ENCODE measurements around the gene DPEP2.
A peak's percentile ranks its signal among the peaks of the same experiment; 100 is the strongest.

Gene DPEP2

DNA sequence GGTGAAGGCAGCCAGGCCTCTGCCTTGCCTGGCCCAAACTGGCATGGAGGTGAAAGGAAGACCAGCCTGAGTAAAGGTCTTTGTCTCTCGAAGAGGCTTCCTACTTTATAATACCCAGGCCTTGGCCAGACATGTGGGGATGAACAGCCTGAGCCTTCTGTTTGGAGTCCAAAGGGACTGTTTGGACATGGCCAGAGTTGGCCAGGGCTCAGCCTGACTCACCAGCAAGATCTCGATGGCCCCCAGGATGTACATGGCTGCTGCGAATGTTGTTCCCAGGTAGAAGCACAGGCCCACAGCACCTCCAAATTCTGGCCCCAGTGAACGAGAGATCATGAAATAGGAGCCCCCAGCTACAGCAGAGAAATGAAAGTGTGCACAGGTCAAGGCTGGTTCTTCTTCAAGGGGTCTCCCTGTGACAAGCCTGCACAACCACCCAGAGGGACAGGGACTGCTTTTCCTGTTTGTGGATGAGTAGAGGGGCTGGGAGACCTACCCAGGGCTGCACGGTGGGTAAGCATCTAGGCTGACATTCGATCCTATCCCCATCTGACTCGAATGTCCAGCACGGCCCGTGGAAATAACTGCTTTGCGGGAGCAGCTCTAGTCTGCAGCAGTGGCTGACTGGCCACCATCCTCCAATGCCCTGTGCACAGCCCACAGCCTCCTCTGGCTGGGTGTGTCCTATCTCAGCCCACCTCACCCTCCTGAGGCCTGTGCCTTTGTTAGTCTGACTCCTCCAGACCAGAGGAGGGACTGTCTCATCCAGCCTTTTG is 44.7 kb downstream of the DPEP2 start:
- H3K9ac ChIP-seq (ENCODE audit: low read length), result no peak overlapping the region
- no peaks in the 10 kb centered on the region for H3K4me1 ChIP-seq (ENCODE audit: control insufficient read depth, insufficient read depth, low read length)
- no peaks in the 10 kb centered on the region for H3K9me3 ChIP-seq (ENCODE audit: control insufficient read depth, low read length)
- H3K36me3 ChIP-seq (ENCODE audit: control insufficient read depth, insufficient read depth, low read length), result no peaks in the 10 kb centered on the region
- no peak overlapping the region for H3K4me3 ChIP-seq (ENCODE audit: low read length)
- H3K27me3 ChIP-seq (ENCODE audit: control insufficient read depth, insufficient read depth, low read length), result no peaks in the 10 kb centered on the region

DNA sequence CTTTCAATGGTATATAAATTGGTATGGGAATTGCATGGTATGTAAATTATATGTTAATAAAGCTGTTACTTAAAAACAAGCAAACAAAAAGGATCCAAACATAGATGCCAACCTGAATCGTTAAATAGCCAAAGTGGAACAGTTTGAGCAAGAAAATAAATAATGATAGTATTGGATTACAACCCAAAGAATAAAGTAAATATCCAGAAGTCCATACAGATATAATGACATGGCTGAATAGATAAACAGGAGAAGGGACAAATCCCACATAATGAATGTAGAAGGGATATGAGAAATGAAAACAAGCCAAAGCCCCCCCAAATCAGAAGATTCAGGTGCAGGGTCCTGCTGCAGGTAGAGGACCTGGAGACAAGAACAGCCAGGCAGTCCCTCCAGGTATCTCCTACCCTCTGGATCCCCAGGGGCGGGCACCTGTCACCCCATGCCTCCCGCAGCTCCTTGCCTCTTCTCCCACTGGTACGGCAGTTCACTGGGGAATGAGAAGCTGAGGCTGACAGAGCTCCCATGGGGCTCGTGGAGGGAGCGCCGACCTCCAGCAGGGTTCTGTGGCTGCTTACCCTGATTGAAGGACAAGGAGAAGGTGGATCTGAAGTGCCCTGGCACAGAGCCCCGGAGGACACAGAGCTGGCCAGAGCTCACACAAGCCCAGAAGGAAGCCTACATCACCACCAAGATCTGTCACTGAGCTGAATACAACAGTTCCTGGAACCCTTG is 45.5 kb downstream of the DPEP2 start:
- Histone ChIP-seq H3K9ac (ENCODE audit: low read length) (no peak overlapping the region), H3K9me3 (ENCODE audit: control insufficient read depth, low read length) (no peaks in the 10 kb centered on the region), H3K4me3 (ENCODE audit: low read length) (no peak overlapping the region), H3K4me1 (ENCODE audit: control insufficient read depth, insufficient read depth, low read length) (no peaks in the 10 kb centered on the region), H3K27me3 (ENCODE audit: control insufficient read depth, insufficient read depth, low read length) (no peaks in the 10 kb centered on the region), H3K36me3 (ENCODE audit: control insufficient read depth, insufficient read depth, low read length) (no peaks in the 10 kb centered on the region)

DNA sequence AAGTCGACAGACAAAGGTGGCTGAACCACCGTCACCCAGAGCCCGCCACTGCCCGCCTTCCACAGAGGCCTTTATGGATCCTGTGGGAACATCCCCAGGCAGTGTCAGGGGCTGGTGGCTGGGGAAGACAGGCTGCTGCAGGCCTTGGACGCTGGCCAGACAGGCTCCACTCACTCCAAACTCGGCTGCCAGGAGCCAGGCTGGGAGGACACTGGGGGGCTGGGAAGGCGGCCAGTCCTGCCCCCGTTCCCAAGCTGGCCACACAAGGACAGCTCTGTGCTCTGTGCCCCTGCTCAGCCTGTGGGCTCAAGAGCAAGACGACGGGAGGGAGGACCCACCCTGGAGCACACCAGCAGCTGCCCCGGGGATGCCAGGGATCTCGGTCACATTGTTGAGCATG is 47.8 kb downstream of the DPEP2 start:
- Histone ChIP-seq H3K4me1 (ENCODE audit: control insufficient read depth, insufficient read depth, low read length) (no peaks in the 10 kb centered on the region), H3K27me3 (ENCODE audit: control insufficient read depth, insufficient read depth, low read length) (no peaks in the 10 kb centered on the region), H3K36me3 (ENCODE audit: control insufficient read depth, insufficient read depth, low read length) (no peaks in the 10 kb centered on the region), H3K9ac (ENCODE audit: low read length) (no peak overlapping the region), H3K9me3 (ENCODE audit: control insufficient read depth, low read length) (no peaks in the 10 kb centered on the region), H3K4me3 (ENCODE audit: low read length) (no peak overlapping the region)

DNA sequence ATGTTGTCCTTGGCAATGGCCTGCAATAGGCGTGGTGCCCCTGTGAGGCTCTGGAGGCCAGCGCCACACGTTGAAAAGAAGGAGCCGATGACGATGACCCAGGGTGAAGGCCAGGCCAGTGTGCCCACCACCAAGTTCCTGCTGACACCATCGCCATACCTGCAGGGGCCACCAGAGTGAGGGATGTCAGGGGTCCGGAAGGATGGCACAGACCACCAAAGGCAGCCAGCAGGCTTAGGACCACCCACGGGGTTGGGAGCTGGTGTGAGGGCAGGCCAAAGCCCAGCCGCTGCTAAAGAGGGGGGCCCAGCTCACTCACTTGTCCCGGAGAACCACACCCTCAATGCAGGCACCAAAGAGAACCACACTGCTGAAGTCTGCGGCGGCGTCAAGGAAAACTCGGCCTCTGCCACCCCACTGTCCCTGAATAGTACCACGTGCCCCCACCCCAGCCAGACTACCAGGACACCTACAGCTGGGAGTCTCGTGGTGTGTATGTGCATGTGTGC is 48.9 kb downstream of the DPEP2 start:
- no peaks in the 10 kb centered on the region for H3K27me3 ChIP-seq (ENCODE audit: control insufficient read depth, insufficient read depth, low read length)
- no peak overlapping the region for H3K9ac ChIP-seq (ENCODE audit: low read length)
- H3K4me3 ChIP-seq (ENCODE audit: low read length), result no peak overlapping the region
- H3K4me1 ChIP-seq (ENCODE audit: control insufficient read depth, insufficient read depth, low read length), result no peaks in the 10 kb centered on the region
- no peaks in the 10 kb centered on the region for H3K36me3 ChIP-seq (ENCODE audit: control insufficient read depth, insufficient read depth, low read length)
- no peaks in the 10 kb centered on the region for H3K9me3 ChIP-seq (ENCODE audit: control insufficient read depth, low read length)

DNA sequence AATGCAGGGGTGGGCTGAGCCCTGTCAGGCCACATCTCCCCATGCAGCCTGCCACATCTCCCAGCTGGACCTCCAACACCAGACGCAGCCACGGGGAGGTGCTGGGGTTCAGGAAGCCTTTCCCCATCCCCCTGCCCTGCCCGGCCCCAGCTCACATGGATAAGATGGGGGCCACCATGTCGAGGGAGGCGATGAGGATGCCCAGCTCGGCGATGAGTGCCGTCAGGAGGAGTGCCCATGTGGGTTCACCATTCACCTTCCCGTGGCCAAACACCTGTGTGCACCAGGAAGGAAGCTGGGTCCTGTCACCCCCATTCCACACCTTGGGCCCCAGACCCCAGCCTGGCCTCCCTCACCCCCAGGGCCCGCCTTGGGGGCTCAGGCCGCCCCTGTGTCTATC is 49.6 kb downstream of the DPEP2 start:
- no peaks in the 10 kb centered on the region for H3K36me3 ChIP-seq (ENCODE audit: control insufficient read depth, insufficient read depth, low read length)
- no peaks in the 10 kb centered on the region for H3K27me3 ChIP-seq (ENCODE audit: control insufficient read depth, insufficient read depth, low read length)
- no peaks in the 10 kb centered on the region for H3K9me3 ChIP-seq (ENCODE audit: control insufficient read depth, low read length)
- H3K9ac ChIP-seq (ENCODE audit: low read length), result no peak overlapping the region
- H3K4me1 ChIP-seq (ENCODE audit: control insufficient read depth, insufficient read depth, low read length), result no peaks in the 10 kb centered on the region
- H3K4me3 ChIP-seq (ENCODE audit: low read length), result no peak overlapping the region

DNA sequence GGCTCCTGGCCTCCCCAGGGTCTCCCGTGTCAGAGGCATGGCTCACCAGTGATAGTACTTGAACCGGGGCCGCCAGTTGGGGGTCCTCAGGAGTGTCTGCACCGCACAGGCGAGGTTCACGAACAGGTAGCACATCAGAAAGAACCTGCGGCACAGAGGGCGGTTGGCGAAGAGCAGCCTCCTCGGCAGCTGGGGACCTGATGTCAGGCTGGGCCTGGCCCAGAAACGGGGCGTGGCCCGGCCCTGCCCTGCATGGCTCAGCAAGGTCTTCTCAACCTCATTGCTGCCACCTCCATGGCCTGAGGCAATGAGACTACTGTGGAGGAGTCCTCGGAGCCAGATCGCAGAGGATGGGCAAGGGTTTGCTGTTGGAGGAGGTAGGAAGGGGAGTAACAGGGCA is 51.3 kb downstream of the DPEP2 start:
- no peaks in the 10 kb centered on the region for H3K36me3 ChIP-seq (ENCODE audit: control insufficient read depth, insufficient read depth, low read length)
- no peaks in the 10 kb centered on the region for H3K27me3 ChIP-seq (ENCODE audit: control insufficient read depth, insufficient read depth, low read length)
- no peak overlapping the region for H3K4me3 ChIP-seq (ENCODE audit: low read length)
- no peak overlapping the region for H3K9ac ChIP-seq (ENCODE audit: low read length)
- no peaks in the 10 kb centered on the region for H3K9me3 ChIP-seq (ENCODE audit: control insufficient read depth, low read length)
- peaks cover 9% of the 10 kb centered on the region for H3K4me1 ChIP-seq (ENCODE audit: control insufficient read depth, insufficient read depth, low read length)

DNA sequence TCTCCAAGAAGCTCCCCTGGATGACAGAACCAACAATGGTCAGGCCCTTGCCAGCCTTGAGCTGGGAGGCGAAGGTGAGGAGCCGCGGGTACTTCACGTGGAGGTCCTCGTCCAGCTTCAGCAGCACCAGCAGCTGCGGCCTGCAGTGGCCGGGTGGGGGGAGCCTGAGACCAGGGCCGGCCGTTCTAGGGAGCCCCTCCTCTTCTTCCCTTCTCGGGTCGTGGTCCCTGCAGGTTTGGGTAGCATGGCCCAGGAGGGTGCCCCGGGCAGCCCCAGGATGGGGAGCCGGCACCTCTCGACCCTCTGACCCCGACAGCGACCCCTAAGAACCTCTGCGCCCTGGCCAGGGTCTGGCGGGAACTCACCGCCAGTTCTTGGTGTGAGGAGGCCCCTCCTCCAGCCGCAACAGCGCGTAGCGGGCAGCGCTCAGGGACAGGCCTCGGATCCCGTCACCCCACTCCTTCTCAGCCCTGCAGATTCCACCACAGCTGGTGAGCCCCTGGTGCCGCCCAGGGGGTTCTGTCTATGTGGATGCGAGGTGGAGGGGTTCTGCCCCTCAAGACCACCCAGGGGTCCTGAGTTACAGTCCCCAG is 52.2 kb downstream of the DPEP2 start:
- Histone ChIP-seq H3K27me3 (ENCODE audit: control insufficient read depth, insufficient read depth, low read length) (no peaks in the 10 kb centered on the region), H3K4me3 (ENCODE audit: low read length) (no peak overlapping the region), H3K4me1 (ENCODE audit: control insufficient read depth, insufficient read depth, low read length) (peaks cover 9% of the 10 kb centered on the region), H3K9ac (ENCODE audit: low read length) (no peak overlapping the region), H3K36me3 (ENCODE audit: control insufficient read depth, insufficient read depth, low read length) (no peaks in the 10 kb centered on the region), H3K9me3 (ENCODE audit: control insufficient read depth, low read length) (no peaks in the 10 kb centered on the region)

DNA sequence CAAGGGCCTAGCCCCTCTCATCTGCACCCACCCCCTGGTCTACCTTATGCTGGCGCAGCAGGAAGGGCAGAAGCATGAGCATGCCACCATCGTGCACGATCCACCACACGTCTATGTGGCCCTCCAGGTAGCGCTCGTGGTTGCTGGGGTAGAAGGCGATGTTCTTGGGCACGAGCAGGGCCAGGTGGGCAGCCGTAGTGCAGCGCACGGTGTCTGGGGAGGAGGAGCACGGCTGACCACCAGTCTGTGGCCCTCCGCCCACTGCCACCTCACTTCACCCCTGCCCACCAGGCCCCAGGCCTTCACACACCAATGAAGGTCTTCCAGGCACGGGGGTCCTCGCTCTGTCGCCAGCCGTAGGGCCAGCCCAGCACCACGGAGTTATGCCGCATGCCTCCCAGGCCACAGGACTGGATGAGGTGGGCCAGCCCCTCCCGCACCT is 53.1 kb downstream of the DPEP2 start:
- Histone ChIP-seq H3K4me1 (ENCODE audit: control insufficient read depth, insufficient read depth, low read length) (peaks cover 9% of the 10 kb centered on the region), H3K9ac (ENCODE audit: low read length) (no peak overlapping the region), H3K9me3 (ENCODE audit: control insufficient read depth, low read length) (no peaks in the 10 kb centered on the region), H3K36me3 (ENCODE audit: control insufficient read depth, insufficient read depth, low read length) (no peaks in the 10 kb centered on the region), H3K4me3 (ENCODE audit: low read length) (no peak overlapping the region), H3K27me3 (ENCODE audit: control insufficient read depth, insufficient read depth, low read length) (no peaks in the 10 kb centered on the region)

DNA sequence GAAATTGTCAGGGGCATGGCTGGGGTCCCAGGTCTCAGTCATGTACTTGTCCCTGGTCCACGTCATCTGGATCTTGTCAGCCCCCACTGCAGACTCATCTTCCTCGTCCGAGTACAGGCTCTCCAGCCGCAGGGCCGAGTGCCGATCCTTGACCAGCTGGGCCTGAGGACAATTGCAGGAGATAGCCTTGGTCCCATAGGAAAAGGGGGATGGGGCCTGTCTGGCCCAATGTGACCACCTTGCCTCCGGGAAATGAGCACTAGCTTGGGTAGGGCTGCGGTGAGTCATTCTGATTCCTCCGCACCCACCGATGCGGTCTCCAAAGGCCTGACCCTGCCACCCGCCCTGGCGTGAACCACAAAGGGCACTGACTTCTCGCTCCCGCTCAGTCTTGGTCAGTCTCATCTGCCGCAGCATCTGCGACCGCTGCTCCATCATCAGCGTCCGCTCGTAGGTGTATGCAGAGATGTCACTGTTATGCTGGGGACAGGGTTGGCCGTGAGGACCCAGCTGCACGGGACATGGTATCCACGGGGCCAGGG is 53.8 kb downstream of the DPEP2 start:
- H3K9me3 ChIP-seq (ENCODE audit: control insufficient read depth, low read length), result no peaks in the 10 kb centered on the region
- H3K36me3 ChIP-seq (ENCODE audit: control insufficient read depth, insufficient read depth, low read length), result no peaks in the 10 kb centered on the region
- H3K27me3 ChIP-seq (ENCODE audit: control insufficient read depth, insufficient read depth, low read length), result no peaks in the 10 kb centered on the region
- peaks cover 11% of the 10 kb centered on the region for H3K4me1 ChIP-seq (ENCODE audit: control insufficient read depth, insufficient read depth, low read length)
- H3K4me3 ChIP-seq (ENCODE audit: low read length), result no peak overlapping the region
- H3K9ac ChIP-seq (ENCODE audit: low read length), result no peak overlapping the region

DNA sequence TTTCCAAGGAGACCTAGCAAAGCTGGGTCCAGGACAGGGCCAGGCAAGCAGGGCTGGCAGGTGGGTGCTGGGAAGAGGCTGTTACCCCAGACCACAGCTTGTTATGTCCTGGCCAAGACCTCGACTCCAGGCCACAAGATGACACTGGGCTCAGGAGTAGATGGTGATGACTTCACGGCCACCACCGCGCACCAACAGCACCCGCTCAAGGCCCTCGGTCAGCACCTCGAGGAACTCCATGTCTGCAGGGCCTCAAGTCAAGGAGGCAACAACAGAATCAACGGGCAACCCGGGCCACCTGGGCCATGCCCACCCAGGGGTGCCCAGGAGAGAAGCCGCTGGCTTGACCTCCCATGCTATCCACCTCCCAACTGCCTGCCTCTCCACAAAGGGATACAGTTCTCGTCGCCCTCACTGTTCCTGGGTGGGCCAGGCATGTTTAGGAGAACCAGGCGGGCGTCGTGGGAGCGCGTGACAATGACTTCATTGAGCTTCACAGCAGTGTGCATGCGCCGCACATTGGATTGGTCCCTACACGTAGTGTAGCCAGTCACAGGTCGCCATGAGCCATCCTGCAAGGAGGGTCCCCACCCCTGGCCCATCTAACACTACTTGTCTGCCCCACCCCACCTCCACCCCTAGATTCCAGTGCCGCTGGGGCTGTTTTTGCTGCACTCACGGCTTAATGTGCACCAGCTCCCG is 54.4 kb downstream of the DPEP2 start:
- H3K4me3 ChIP-seq (ENCODE audit: low read length), result no peak overlapping the region
- no peak overlapping the region for H3K9ac ChIP-seq (ENCODE audit: low read length)
- peaks cover 17% of the 10 kb centered on the region for H3K4me1 ChIP-seq (ENCODE audit: control insufficient read depth, insufficient read depth, low read length)
- H3K9me3 ChIP-seq (ENCODE audit: control insufficient read depth, low read length), result no peaks in the 10 kb centered on the region
- no peaks in the 10 kb centered on the region for H3K36me3 ChIP-seq (ENCODE audit: control insufficient read depth, insufficient read depth, low read length)
- H3K27me3 ChIP-seq (ENCODE audit: control insufficient read depth, insufficient read depth, low read length), result no peaks in the 10 kb centered on the region

DNA sequence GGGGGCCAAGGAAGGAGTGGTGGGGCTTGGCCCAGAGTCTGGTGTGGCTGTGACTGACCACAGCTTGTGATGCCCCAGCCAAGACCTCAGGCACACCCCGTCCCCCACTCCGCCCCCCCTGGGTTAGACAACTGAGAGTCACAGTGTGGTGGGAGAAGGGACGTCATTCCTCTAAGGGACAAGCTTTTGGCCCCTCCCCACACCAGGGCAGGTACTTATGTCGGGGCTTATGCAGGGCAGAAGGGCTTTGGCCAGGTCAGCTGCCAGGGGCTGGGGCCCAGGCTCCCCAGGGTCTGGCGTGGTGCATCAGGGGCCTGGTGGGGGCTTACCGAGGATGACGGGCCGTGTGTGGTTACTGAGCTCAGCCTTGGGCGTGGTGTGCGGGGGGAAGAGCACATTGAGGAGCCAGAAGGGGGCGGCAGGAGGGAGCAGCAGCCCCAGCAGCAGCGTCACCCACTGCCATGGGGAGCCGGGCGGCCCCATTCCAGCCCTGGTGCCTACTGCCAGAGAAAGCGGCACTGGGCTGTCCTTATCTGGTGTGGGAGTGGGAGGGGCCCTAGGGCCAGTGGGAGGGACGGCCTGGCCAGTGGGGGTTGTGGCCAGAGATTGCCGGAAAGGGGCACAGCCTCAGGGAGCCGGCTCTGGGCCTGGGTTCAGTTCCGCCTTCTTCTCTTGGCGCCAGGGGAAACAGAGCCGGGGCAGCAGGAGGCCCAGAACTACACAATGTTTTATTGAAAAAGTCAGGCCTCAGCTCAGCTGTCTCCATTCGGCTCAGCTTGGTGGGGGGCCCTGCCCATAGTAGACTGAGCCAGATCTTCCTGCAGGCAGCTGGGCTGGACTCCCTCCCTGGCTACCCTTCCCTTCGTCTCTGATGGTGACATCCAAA is 55.4 kb downstream of the DPEP2 start, which contains the start of gene LCAT:
Gene LCAT, minus strand, starts transcription at position 502 of the 886 bp plus-strand sequence. Its CDS starts 19 bp downstream, at position 483.
- H3K9me3 ChIP-seq (ENCODE audit: control insufficient read depth, low read length), result no peaks in the 10 kb centered on the region
- peaks cover 20% of the 10 kb centered on the region for H3K4me1 ChIP-seq (ENCODE audit: control insufficient read depth, insufficient read depth, low read length)
- no peak within 1 kb of the TSS for H3K4me3 ChIP-seq (ENCODE audit: low read length)
- no peaks in the 10 kb centered on the region for H3K27me3 ChIP-seq (ENCODE audit: control insufficient read depth, insufficient read depth, low read length)
- no peaks in the 10 kb centered on the region for H3K36me3 ChIP-seq (ENCODE audit: control insufficient read depth, insufficient read depth, low read length)
- H3K9ac ChIP-seq (ENCODE audit: low read length), result peak within 1 kb of the TSS; percentile 15
